Measurements from ENCODE around the gene FRMD1.

GRCh38 chr6:168016176-168016620 lies 62.8 kb downstream of the FRMD1 start:
- TF ChIP-seq CTCF (conservative IDR thresholded peaks at IDR 0.05 in 1 of 2, IDR thresholded peaks at IDR 0.05 in 1 of 2; ENCODE audit: extremely low read depth in 1 of 2, insufficient read depth in 1 of 2, low read depth in 1 of 2, low read length in 2 of 2) (no peak), EZH2 (IDR thresholded peaks at IDR 0.05; ENCODE audit: borderline replicate concordance, low read length) (no peak)

Data from mammary epithelial cell (primary cell).